Ascending aorta (tissue), 2 donors: ENCODE data around the gene PLXNA3. TPM values are rescaled to one million over a fixed set of nuclear protein-coding genes. Genes with fewer than 3 reads are reported as not detected.

Experiments used
- DNase-seq, 2 donors: peaks; one replicate each; pipeline ENCODE4 v3.0.0-alpha.2; 2019; ENCODE audit warnings: low spot score in 2 of 2
- H3K27ac ChIP-seq, 2 donors: fragments of 200-600 bp; sonication (generic); one replicate each; pipeline ENCODE4 v1.5.1; 2016 to 2017; ENCODE audit warnings: mild to moderate bottlenecking in 1 of 2
- H3K27me3 ChIP-seq: fragments of 200-600 bp; sonication (generic); one replicate; pipeline ENCODE4 v1.5.1; 2017
- H3K36me3 ChIP-seq, 2 donors: fragments of 200-600 bp; sonication (generic); one replicate each; pipeline ENCODE4 v1.5.1; 2016
- H3K4me1 ChIP-seq, 2 donors: fragments of 200-600 bp; sonication (generic); one replicate each; pipeline ENCODE4 v1.5.1; 2016 to 2017; ENCODE audit warnings: mild to moderate bottlenecking in 1 of 2
- H3K4me3 ChIP-seq, 2 donors: fragments of 200-600 bp; sonication (generic); one replicate each; pipeline ENCODE4 v1.5.1; 2016 to 2017; ENCODE audit warnings: mild to moderate bottlenecking in 1 of 2
- H3K9me3 ChIP-seq, 2 donors: fragments of 200-600 bp; sonication (generic); one replicate each; pipeline ENCODE4 v1.5.1; 2016
- intact Hi-C: fragments of 100-400 bp; cut with DNase I; formaldehyde crosslinking; loops from one replicate; pipeline ENCODE4 v1.15.1; 2023
- total RNA-seq: library from RNA; depleted of rRNA; stranded (reverse); fragments of >200 nt; gene quantifications from one replicate; pipeline ENCODE4 v1.1.0, GENCODE V29; 2016
- TF ChIP-seq, protein P1 (sequence below), 3 experiments: fragments of 200-600 bp in 2 of 3; fragments of 450-650 bp in 1 of 3; sonication (generic) in 2 of 3; IDR thresholded peaks; one replicate each; pipeline ENCODE4 v1.5.1; 2016 to 2019; ENCODE audit warnings: antibody characterized with exemption in 3 of 3, mild to moderate bottlenecking in 1 of 3, moderate library complexity in 1 of 3

Gene PLXNA3
- total RNA-seq, 1 donor from 2014 or later = 10.0 TPM

DNA sequence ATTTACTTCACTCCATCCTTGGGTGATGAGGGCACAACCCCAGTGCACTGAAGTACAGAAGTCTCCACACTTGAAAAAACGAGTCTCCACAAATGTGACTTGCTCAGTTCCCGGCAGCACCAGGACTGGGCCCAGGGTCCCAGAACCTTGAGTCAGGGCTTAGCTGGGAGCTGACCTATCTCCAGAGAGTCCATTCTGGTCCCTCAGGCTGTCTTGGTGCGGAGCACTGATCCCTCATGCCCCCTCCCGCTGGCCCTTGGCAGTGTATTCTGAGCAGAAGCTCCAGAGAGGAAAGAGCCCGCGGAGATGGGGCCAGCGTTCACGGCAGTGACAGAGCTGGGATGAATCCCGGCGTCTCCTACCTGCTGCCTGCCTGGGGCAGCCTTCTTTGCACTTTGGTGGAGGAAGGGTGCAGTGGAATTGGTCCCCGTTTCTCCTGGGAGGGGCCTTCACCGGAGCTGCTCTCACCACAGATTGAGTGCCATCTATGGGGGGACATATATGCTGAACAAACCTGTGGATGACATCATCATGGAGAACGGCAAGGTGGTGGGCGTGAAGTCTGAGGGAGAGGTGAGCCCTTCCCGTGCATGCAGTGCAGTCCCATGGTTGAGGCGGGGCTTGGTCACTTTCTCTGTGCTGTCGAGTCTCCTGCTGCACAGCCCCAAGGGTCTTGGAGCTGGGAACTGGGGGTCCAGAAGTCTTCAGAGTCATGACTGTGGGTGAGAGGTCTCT is 17.3 kb upstream of the PLXNA3 start:
- Histone ChIP-seq H3K9me3 (no peaks in the 10 kb centered on the region), H3K4me1 (peaks cover 3 to 21% of the 10 kb centered on the region in 2 donors), H3K36me3 (peaks cover 15 to 33% of the 10 kb centered on the region in 2 donors), H3K4me3 (no peak overlapping the region), H3K27ac (no peak overlapping the region), H3K27me3 (no peaks in the 10 kb centered on the region)
- TF ChIP-seq, protein P1, sequence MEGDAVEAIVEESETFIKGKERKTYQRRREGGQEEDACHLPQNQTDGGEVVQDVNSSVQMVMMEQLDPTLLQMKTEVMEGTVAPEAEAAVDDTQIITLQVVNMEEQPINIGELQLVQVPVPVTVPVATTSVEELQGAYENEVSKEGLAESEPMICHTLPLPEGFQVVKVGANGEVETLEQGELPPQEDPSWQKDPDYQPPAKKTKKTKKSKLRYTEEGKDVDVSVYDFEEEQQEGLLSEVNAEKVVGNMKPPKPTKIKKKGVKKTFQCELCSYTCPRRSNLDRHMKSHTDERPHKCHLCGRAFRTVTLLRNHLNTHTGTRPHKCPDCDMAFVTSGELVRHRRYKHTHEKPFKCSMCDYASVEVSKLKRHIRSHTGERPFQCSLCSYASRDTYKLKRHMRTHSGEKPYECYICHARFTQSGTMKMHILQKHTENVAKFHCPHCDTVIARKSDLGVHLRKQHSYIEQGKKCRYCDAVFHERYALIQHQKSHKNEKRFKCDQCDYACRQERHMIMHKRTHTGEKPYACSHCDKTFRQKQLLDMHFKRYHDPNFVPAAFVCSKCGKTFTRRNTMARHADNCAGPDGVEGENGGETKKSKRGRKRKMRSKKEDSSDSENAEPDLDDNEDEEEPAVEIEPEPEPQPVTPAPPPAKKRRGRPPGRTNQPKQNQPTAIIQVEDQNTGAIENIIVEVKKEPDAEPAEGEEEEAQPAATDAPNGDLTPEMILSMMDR (IDR thresholded peaks at IDR 0.05) = no peak
- intact Hi-C loops = loop anchor here (5.0 kb wide), 2 partner anchors 33 to 37 kb away; partner anchors contain the start of genes DNASE1L1 and LAGE3
- DNase-seq = no peak

DNA sequence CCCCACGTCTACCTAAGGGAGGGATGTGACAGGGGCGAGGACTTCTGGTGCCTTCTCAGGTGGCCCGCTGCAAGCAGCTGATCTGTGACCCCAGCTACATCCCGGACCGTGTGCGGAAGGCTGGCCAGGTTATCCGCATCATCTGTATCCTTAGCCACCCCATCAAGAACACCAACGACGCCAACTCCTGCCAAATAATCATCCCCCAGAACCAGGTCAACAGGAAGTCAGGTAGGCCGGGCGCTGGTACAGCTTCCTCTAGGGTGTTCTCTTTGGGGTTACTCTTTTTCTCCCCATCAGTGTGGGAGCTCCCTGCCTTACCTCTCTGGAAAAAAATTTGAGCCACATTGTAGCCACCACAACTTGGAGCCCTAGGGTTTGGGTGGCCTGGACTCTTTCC is 16.5 kb upstream of the PLXNA3 start:
- Histone ChIP-seq H3K4me3 (no peak overlapping the region), H3K27ac (no peak overlapping the region), H3K4me1 (peaks cover 0 to 21% of the 10 kb centered on the region in 2 donors), H3K27me3 (no peaks in the 10 kb centered on the region), H3K36me3 (peaks cover 15 to 33% of the 10 kb centered on the region in 2 donors), H3K9me3 (no peaks in the 10 kb centered on the region)
- TF ChIP-seq, protein P1 (IDR thresholded peaks at IDR 0.05) = no peak
- intact Hi-C loops = loop anchor here (5.0 kb wide), 2 partner anchors 34 to 36 kb away; partner anchors contain the start of genes DNASE1L1 and LAGE3
- DNase-seq = no peak

DNA sequence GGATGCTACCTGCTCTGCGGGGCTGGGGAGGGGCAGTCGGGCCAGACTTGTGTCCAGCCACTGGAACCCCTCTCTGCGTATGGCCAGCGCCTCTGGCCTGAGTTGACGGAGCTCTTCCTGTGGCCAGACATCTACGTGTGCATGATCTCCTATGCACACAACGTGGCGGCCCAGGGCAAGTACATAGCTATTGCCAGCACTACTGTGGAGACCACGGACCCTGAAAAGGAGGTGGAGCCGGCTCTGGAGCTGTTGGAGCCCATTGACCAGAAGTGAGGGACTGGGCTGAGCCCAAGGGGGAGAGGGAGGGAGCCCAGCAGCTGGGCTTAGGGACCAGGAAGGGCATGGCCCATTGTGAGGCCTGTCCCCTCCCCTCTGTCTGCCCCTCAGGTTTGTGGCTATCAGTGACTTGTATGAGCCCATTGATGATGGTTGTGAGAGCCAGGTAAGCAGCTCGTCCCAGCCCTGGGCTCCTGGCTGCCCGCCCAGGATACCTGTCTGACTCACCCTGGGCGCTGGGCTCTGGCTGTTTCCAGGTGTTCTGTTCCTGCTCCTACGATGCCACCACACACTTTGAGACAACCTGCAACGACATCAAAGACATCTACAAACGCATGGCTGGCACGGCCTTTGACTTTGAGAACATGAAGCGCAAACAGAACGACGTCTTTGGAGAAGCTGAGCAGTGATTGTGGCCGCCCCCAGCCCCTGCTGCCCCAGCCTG is 15.9 kb upstream of the PLXNA3 start:
- Histone ChIP-seq H3K36me3 (peaks cover 15 to 33% of the 10 kb centered on the region in 2 donors), H3K4me1 (peaks cover 0 to 21% of the 10 kb centered on the region in 2 donors), H3K27ac (no peak overlapping the region), H3K27me3 (no peaks in the 10 kb centered on the region), H3K4me3 (no peak overlapping the region), H3K9me3 (no peaks in the 10 kb centered on the region)
- TF ChIP-seq, protein P1 (IDR thresholded peaks at IDR 0.05) = no peak
- no peak for DNase-seq
- intact Hi-C loops = loop anchor here (5.0 kb wide), 2 partner anchors 35 kb away; partner anchors contain the start of genes DNASE1L1 and LAGE3

DNA sequence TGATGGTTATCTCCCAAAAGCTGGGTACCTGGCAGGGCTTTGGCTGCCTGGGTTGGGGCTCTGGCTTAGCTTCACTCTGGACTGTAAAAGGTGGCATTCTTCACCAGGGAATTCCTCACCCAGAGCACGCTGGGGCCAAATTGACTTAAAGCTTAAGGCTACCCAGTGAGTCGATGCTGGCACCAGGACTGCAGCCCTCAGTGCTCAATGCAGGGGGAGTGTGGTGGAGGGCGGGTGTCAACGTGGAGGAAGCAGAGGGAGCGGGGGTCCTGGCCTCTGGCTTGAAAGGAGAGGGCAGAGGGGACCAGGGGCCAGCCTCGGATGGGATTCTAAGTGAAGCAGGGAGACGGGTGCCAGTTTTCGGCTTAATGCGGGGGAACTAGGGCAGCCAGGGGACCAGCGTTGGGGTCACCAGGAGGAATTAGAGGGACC is 14.6 kb upstream of the PLXNA3 start:
- TF ChIP-seq, protein P1 (IDR thresholded peaks at IDR 0.05) = no peak
- no peaks in the 10 kb centered on the region for H3K27me3 ChIP-seq
- H3K4me3 ChIP-seq = peak overlapping the region; percentile 77 to 85
- peaks cover 19 to 35% of the 10 kb centered on the region in 2 donors for H3K36me3 ChIP-seq
- H3K9me3 ChIP-seq = no peaks in the 10 kb centered on the region
- H3K4me1 ChIP-seq = peaks cover 0 to 18% of the 10 kb centered on the region in 2 donors
- intact Hi-C loops = loop anchor here (5.0 kb wide), 2 partner anchors 34 to 36 kb away; partner anchors contain the start of genes DNASE1L1 and LAGE3
- DNase-seq = no peak
- H3K27ac ChIP-seq = peak overlapping the region; percentile 80 to 83

DNA sequence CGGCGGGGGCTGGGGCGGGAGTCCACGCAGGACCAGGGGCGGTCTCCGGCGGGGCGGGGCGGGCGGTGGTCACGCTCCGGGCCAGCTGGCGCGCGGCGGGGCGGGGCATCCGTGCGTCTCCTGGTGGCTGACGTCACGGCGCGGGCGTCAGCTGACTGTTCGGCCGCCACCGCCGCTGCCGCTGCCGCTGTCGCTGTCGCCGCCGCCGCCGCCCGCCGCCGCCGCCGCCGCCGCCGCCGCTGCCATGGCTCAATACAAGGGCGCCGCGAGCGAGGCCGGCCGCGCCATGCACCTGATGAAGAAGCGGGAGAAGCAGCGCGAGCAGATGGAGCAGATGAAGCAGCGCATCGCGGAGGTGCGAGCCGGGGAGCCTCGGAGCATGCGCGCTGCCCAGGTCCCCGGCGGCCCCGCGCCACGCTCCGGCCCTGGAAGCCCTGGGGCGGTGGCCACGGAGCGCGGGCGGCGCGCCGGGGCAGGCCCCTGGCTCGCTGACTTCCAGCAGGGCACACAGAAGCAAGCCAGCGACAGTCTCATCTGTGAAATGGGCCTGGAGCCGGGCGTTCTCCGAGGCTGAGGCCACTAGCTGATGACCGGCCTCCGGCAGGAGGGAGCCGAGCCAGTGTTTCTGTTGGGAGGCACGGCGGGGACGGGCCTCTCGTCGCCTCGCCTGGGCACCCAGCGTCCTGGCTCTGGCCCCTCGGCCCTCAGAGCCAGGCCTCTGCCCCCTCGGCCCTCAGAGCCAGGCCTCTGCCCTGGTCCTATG is 13.9 kb upstream of the PLXNA3 start, which contains the start of gene FAM50A:
FAM50A (plus strand) TSS at position 150 of the 763 bp plus-strand sequence; CDS start at position 245, 95 bp downstream.
- intact Hi-C loops = loop anchor here (5.0 kb wide), 2 partner anchors 33 to 37 kb away; partner anchors contain the start of genes DNASE1L1 and LAGE3

More for the DNA sequence above, 13.9 kb upstream of the PLXNA3 start, which contains the start of gene FAM50A:
- H3K9me3 ChIP-seq = no peaks in the 10 kb centered on the region
- H3K27ac ChIP-seq = peak within 1 kb of the TSS; percentile 80 to 83
- peaks cover 0 to 13% of the 10 kb centered on the region in 2 donors for H3K4me1 ChIP-seq
- H3K27me3 ChIP-seq = no peaks in the 10 kb centered on the region
- TF ChIP-seq, protein P1 (IDR thresholded peaks at IDR 0.05) = peak in 1 of 3 experiments; percentile 26
- peak in 1 of 2 donors; percentile 85 for DNase-seq
- H3K4me3 ChIP-seq = peak within 1 kb of the TSS; percentile 77 to 85
- peaks cover 25 to 42% of the 10 kb centered on the region in 2 donors for H3K36me3 ChIP-seq
